ENCODE results near the gene MAP4K4. TPM values are rescaled to one million over a fixed set of nuclear protein-coding genes. Genes with fewer than 3 reads are reported as not detected.

The MAP4K4 gene
- total RNA-seq, 4 donors from 2014 or later, result 29.6 to 56.6 (median 38.2) TPM

- TF ChIP-seq POLR2A (IDR thresholded peaks at IDR 0.05) (no peak), EP300 (IDR thresholded peaks at IDR 0.05) (no peak), POLR2AphosphoS5 (IDR thresholded peaks at IDR 0.05) (no peak)
- TF ChIP-seq, protein P1, sequence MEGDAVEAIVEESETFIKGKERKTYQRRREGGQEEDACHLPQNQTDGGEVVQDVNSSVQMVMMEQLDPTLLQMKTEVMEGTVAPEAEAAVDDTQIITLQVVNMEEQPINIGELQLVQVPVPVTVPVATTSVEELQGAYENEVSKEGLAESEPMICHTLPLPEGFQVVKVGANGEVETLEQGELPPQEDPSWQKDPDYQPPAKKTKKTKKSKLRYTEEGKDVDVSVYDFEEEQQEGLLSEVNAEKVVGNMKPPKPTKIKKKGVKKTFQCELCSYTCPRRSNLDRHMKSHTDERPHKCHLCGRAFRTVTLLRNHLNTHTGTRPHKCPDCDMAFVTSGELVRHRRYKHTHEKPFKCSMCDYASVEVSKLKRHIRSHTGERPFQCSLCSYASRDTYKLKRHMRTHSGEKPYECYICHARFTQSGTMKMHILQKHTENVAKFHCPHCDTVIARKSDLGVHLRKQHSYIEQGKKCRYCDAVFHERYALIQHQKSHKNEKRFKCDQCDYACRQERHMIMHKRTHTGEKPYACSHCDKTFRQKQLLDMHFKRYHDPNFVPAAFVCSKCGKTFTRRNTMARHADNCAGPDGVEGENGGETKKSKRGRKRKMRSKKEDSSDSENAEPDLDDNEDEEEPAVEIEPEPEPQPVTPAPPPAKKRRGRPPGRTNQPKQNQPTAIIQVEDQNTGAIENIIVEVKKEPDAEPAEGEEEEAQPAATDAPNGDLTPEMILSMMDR (IDR thresholded peaks at IDR 0.05), result no peak
- Histone ChIP-seq H3K4me1 (peaks cover 3% of the 10 kb centered on the region), H3K4me3 (no peak overlapping the region), H3K36me3 (peaks cover 26% of the 10 kb centered on the region), H3K27ac (no peak overlapping the region), H3K27me3 (no peaks in the 10 kb centered on the region), H3K9me3 (no peaks in the 10 kb centered on the region)
- WGBS, result 95% methylated on average over 9 of the region's 9 CpGs
- no peak for DNase-seq (ENCODE audit: low spot score in 2 of 2)
Measured at GRCh38 chr2:101855776-101856175, 158.3 kb downstream of the MAP4K4 start.

DNA sequence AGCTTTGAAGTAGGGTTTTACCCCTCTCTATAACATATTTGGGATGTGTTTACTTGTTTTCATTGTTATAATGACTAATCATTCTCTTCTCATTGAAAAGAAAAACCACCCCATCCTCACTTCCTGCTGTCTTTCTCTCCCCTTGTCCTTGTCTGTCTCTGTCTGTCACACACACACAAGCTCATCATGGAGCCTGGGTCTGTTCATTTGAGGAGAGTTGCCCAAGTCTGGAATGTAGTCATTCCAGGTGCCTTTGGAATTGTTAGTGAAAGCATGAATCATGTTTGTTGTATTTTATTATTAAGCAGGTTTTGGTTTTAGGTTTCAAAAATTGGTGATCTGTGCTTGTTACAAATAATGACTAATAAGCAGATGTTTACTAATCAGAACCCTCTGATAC, 160.7 kb downstream of the MAP4K4 start:
- no peak overlapping the region for H3K27ac ChIP-seq
- H3K4me1 ChIP-seq, result peaks cover 3% of the 10 kb centered on the region
- H3K36me3 ChIP-seq, result peaks cover 40% of the 10 kb centered on the region
- no peak overlapping the region for H3K4me3 ChIP-seq
- no peak for DNase-seq (ENCODE audit: low spot score in 2 of 2)
- no peaks in the 10 kb centered on the region for H3K27me3 ChIP-seq
- no peak for TF ChIP-seq EP300 (IDR thresholded peaks at IDR 0.05)
- TF ChIP-seq POLR2A (IDR thresholded peaks at IDR 0.05), result no peak
- TF ChIP-seq POLR2AphosphoS5 (IDR thresholded peaks at IDR 0.05), result no peak
- TF ChIP-seq, protein P1 (IDR thresholded peaks at IDR 0.05), result no peak
- no peaks in the 10 kb centered on the region for H3K9me3 ChIP-seq

GRCh38 chr2:101858910-101859309, 161.4 kb downstream of the MAP4K4 start:
- WGBS, result 90% methylated on average over 4 of the region's 4 CpGs
- no peak for DNase-seq (ENCODE audit: low spot score in 2 of 2)
- Histone ChIP-seq H3K27ac (no peak overlapping the region), H3K36me3 (peaks cover 47% of the 10 kb centered on the region), H3K27me3 (no peaks in the 10 kb centered on the region), H3K9me3 (no peaks in the 10 kb centered on the region), H3K4me1 (peaks cover 3% of the 10 kb centered on the region), H3K4me3 (no peak overlapping the region)
- TF ChIP-seq EP300 (IDR thresholded peaks at IDR 0.05) (no peak), POLR2AphosphoS5 (IDR thresholded peaks at IDR 0.05) (no peak), POLR2A (IDR thresholded peaks at IDR 0.05) (no peak)
- TF ChIP-seq, protein P1 (IDR thresholded peaks at IDR 0.05), result no peak

DNA sequence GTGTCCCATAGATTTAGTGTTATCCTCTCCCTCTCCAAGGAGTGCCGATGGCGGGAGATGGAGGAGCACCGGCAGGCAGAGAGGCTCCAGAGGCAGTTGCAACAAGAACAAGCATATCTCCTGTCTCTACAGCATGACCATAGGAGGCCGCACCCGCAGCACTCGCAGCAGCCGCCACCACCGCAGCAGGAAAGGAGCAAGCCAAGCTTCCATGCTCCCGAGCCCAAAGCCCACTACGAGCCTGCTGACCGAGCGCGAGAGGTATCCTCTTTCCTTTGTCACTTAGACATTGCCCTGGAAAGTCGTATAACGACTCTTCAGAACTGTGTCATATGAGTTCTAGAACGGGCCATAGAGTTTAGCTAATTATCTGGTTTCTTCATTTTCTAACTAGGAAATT, 162.1 kb downstream of the MAP4K4 start:
- no peaks in the 10 kb centered on the region for H3K27me3 ChIP-seq
- H3K4me1 ChIP-seq, result peaks cover 3% of the 10 kb centered on the region
- TF ChIP-seq POLR2A (IDR thresholded peaks at IDR 0.05), result no peak
- TF ChIP-seq, protein P1 (IDR thresholded peaks at IDR 0.05), result no peak
- TF ChIP-seq EP300 (IDR thresholded peaks at IDR 0.05), result no peak
- no peak for TF ChIP-seq POLR2AphosphoS5 (IDR thresholded peaks at IDR 0.05)
- 97% methylated on average over 16 of the region's 16 CpGs for WGBS
- no peak overlapping the region for H3K27ac ChIP-seq
- H3K9me3 ChIP-seq, result no peaks in the 10 kb centered on the region
- no peak overlapping the region for H3K4me3 ChIP-seq
- peaks cover 50% of the 10 kb centered on the region for H3K36me3 ChIP-seq
- no peak for DNase-seq (ENCODE audit: low spot score in 2 of 2)

DNA sequence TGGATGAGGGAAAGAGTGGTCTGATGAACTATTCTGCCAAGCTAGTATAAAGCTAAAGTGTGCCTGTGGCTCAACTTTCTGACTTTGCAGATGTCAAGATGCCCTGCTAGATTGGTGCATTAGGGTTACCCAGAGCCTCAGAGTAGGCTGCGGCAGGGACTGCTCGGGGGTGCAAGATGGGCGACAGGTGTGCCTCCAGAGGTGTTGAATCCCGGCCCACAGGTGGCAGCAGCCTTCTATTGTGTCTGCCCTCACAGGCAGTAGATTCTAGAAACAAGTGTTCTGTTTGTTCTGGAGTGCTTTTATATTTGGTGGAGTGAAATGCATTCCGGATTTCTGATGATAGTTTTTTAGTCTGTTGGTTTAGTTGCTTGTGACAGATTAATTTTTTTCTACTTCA, 162.7 kb downstream of the MAP4K4 start:
- Histone ChIP-seq H3K36me3 (peaks cover 56% of the 10 kb centered on the region), H3K27me3 (no peaks in the 10 kb centered on the region), H3K4me1 (no peaks in the 10 kb centered on the region), H3K27ac (no peak overlapping the region), H3K9me3 (no peaks in the 10 kb centered on the region), H3K4me3 (no peak overlapping the region)
- 79% methylated on average over 5 of the region's 5 CpGs for WGBS
- no peak for TF ChIP-seq EP300 (IDR thresholded peaks at IDR 0.05)
- TF ChIP-seq POLR2A (IDR thresholded peaks at IDR 0.05), result no peak
- TF ChIP-seq, protein P1 (IDR thresholded peaks at IDR 0.05), result no peak
- no peak for TF ChIP-seq POLR2AphosphoS5 (IDR thresholded peaks at IDR 0.05)
- DNase-seq (ENCODE audit: low spot score in 2 of 2), result no peak

Measured in suprapubic skin (tissue), 4 donors.